Tibial nerve (tissue), 4 donors: ENCODE results near the gene RAP1GAP2.

ENCODE experiments used
- CTCF ChIP-seq, 5 experiments: fragments of 200-600 bp in 3 of 5; fragments of 450-650 bp in 2 of 5; sonication (generic) in 3 of 5; IDR thresholded peaks; one replicate each; pipeline ENCODE4 v1.5.1; 2016 to 2019; ENCODE audit warnings: antibody characterized with exemption in 5 of 5, mild to moderate bottlenecking in 3 of 5, moderate library complexity in 2 of 5
- EP300 ChIP-seq, 2 donors: sonication (generic); formaldehyde crosslinking; IDR thresholded peaks; one replicate each; pipeline ENCODE4 v1.6.1; 2017; ENCODE audit warnings: antibody characterized with exemption in 2 of 2, mild to moderate bottlenecking in 1 of 2
- POLR2A ChIP-seq, 2 donors: fragments of 450-650 bp; IDR thresholded peaks; one replicate each; pipeline ENCODE4 v1.6.1; 2017; ENCODE audit warnings: antibody characterized with exemption in 2 of 2, mild to moderate bottlenecking in 2 of 2, moderate library complexity in 2 of 2

DNA sequence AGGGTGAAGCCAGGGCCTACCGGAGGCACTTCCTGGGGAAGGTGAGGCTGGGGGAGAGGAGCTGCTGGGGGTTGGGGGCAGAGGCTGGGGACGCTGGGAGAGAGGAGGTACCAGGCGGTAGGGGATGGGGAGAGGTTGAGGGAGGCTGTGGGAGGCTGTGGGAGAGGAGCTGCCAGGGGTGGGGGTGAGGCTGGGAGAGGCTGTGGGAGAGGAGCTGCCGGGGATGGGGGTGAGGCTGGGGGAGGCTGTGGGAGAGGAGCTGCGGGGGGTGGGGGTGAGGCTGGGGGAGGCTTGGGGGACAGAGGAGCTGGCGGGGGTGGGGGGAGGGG lies 167.8 kb downstream of the RAP1GAP2 start:
- no peak for TF ChIP-seq CTCF (IDR thresholded peaks at IDR 0.05)
- no peak for TF ChIP-seq POLR2A (IDR thresholded peaks at IDR 0.05)
- TF ChIP-seq EP300 (IDR thresholded peaks at IDR 0.05) = no peak
